IMR-90 (cell line): ENCODE results near the gene PTPN13. TPM values are rescaled to one million over a fixed set of nuclear protein-coding genes. Genes with fewer than 3 reads are reported as not detected.

Source experiments
- ATAC-seq: fragments of 200-7000 bp; cut with Tn5 transposase; 2 replicates; pipeline ENCODE4 v1.9.1; 2020; ENCODE audit warnings: low read depth, mild to moderate bottlenecking, moderate library complexity
- BruUV-seq: library from RNA; stranded (reverse); fragments of 400-500 nt; replicated peaks from 2 replicates; lab custom pipeline; 2021; lab: Mats Ljungman, UMichigan
- CTCF ChIA-PET: fragments of 300-600 bp; formaldehyde crosslinking; extraction: SDS; loops from one replicate; lab custom pipeline; 2021; ENCODE audit warnings: antibody characterized with exemption; lab: Yijun Ruan, JAX
- POLR2A ChIA-PET: fragments of 300-600 bp; sonication (Branson Sonifier 250); formaldehyde crosslinking; loops from one replicate; lab custom pipeline; 2022; ENCODE audit warnings: antibody characterized with exemption; ENCODE audit not compliant: unreplicated experiment; lab: Charles Lee
- DNase-seq: peaks from one replicate; pipeline ENCODE4 v3.0.0; 2013
- H2AFZ ChIP-seq: replicated peaks from 2 replicates; pipeline ENCODE3; 2013; ENCODE audit warnings: low read length, mild to moderate bottlenecking; ENCODE audit not compliant: poor library complexity
- H2AK5ac ChIP-seq: 2 replicates; pipeline ENCODE4 v1.6.1; 2013; ENCODE audit warnings: low read depth, low read length, inconsistent platforms
- H2AK9ac ChIP-seq: replicated peaks from 2 replicates; pipeline ENCODE3; 2013; ENCODE audit warnings: mild to moderate bottlenecking, low read depth, low read length, moderate library complexity; ENCODE audit not compliant: poor library complexity
- H2BK120ac ChIP-seq: 2 replicates; pipeline ENCODE4 v1.6.1; 2013; ENCODE audit warnings: low read depth, low read length, inconsistent platforms
- H2BK15ac ChIP-seq: 3 replicates; pipeline ENCODE4 v1.6.1; 2013; ENCODE audit warnings: low read depth, low read length, inconsistent platforms
- H2BK20ac ChIP-seq: 2 replicates; pipeline ENCODE4 v1.6.1; 2013; ENCODE audit warnings: low read depth, mild to moderate bottlenecking, inconsistent platforms, low read length, moderate library complexity
- H2BK5ac ChIP-seq: 2 replicates; pipeline ENCODE4 v1.6.1; 2013; ENCODE audit warnings: mild to moderate bottlenecking, low read depth, low read length, inconsistent platforms; ENCODE audit not compliant: poor library complexity, severe bottlenecking
- H3K14ac ChIP-seq: replicated peaks from 2 replicates; pipeline ENCODE4 v1.6.1; 2013; ENCODE audit warnings: low read depth, low read length, inconsistent platforms
- H3K18ac ChIP-seq: 2 replicates; pipeline ENCODE4 v1.6.1; 2013; ENCODE audit warnings: low read depth, low read length, control low read depth
- H3K23ac ChIP-seq: 2 replicates; pipeline ENCODE4 v1.6.1; 2013; ENCODE audit warnings: low read depth, low read length, inconsistent platforms
- H3K27ac ChIP-seq: 2 replicates; pipeline ENCODE4 v1.5.1; 2013; ENCODE audit warnings: mild to moderate bottlenecking, control low read depth, low read length; ENCODE audit not compliant: insufficient read depth
- H3K27me3 ChIP-seq: 2 replicates; pipeline ENCODE4 v1.6.1; 2013; ENCODE audit warnings: low read length; ENCODE audit not compliant: control insufficient read depth, insufficient read depth
- H3K36me3 ChIP-seq: 2 replicates; pipeline ENCODE4 v1.6.1; 2013; ENCODE audit warnings: low read length, mixed read lengths; ENCODE audit not compliant: control insufficient read depth, insufficient read depth
- H3K4ac ChIP-seq: 2 replicates; pipeline ENCODE4 v1.6.1; 2013; ENCODE audit warnings: low read depth, low read length, inconsistent platforms
- H3K4me1 ChIP-seq: 2 replicates; pipeline ENCODE4 v1.6.1; 2013; ENCODE audit warnings: low read length, mixed read lengths; ENCODE audit not compliant: control insufficient read depth, insufficient read depth
- H3K4me2 ChIP-seq: 2 replicates; pipeline ENCODE4 v1.6.1; 2013; ENCODE audit warnings: low read depth, mild to moderate bottlenecking, control low read depth, low read length, moderate library complexity
- H3K4me3 ChIP-seq: 2 replicates; pipeline ENCODE4 v1.5.1; 2013; ENCODE audit warnings: low read depth, mild to moderate bottlenecking, control low read depth, low read length, moderate library complexity; ENCODE audit not compliant: insufficient read depth
- H3K56ac ChIP-seq: 2 replicates; pipeline ENCODE4 v1.6.1; 2013; ENCODE audit warnings: low read length, inconsistent platforms; ENCODE audit not compliant: insufficient read depth; ENCODE audit errors: extremely low read depth
- H3K79me1 ChIP-seq, 2 experiments: 2 replicates each; pipeline ENCODE4 v1.6.1; 2013; ENCODE audit warnings: low read length in 2 of 2, inconsistent platforms in 1 of 2, low read depth in 1 of 2
- H3K9ac ChIP-seq: 2 replicates; pipeline ENCODE4 v1.6.1; 2013; ENCODE audit warnings: low read depth, low read length, control low read depth
- H3K9me1 ChIP-seq: 2 replicates; pipeline ENCODE4 v1.6.1; 2013; ENCODE audit warnings: low read length, inconsistent platforms; ENCODE audit not compliant: insufficient read depth
- H3K9me3 ChIP-seq: 2 replicates; pipeline ENCODE4 v1.6.1; 2013; ENCODE audit warnings: low read length; ENCODE audit not compliant: control insufficient read depth, insufficient read depth
- H4K20me1 ChIP-seq: 2 replicates; pipeline ENCODE4 v1.6.1; 2013; ENCODE audit warnings: low read length, inconsistent platforms; ENCODE audit not compliant: insufficient read depth
- H4K5ac ChIP-seq: 2 replicates; pipeline ENCODE4 v1.6.1; 2013; ENCODE audit warnings: mild to moderate bottlenecking, low read depth, low read length, control low read depth
- H4K8ac ChIP-seq, 2 experiments: 2 replicates each; pipeline ENCODE4 v1.6.1; 2013; ENCODE audit warnings: low read depth in 2 of 2, low read length in 2 of 2, control low read depth in 1 of 2, inconsistent platforms in 1 of 2
- H4K91ac ChIP-seq: 2 replicates; pipeline ENCODE4 v1.6.1; 2013; ENCODE audit warnings: low read depth, low read length, inconsistent platforms; ENCODE audit not compliant: insufficient read depth
- CEBPB ChIP-seq: IDR thresholded peaks from 2 replicates; pipeline ENCODE4 v1.6.1; 2012; ENCODE audit warnings: low read depth, low read length, improper control_type of control experiment
- ELK1 ChIP-seq: fragments of 150-350 bp; IDR thresholded peaks from 2 replicates; pipeline ENCODE4 v1.6.1; 2016; ENCODE audit warnings: low read depth, mild to moderate bottlenecking, low read length, moderate library complexity, borderline replicate concordance
- FOS ChIP-seq: fragments of 150-350 bp; IDR thresholded peaks from 2 replicates; pipeline ENCODE4 v1.6.1; 2016; ENCODE audit warnings: low read depth, low read length
- MAZ ChIP-seq: IDR thresholded peaks from 2 replicates; pipeline ENCODE4 v1.6.1; 2012; ENCODE audit warnings: low read depth, mild to moderate bottlenecking, low read length, improper control_type of control experiment, moderate library complexity, borderline replicate concordance
- MXI1 ChIP-seq: IDR thresholded peaks from 2 replicates; pipeline ENCODE4 v1.6.1; 2012; ENCODE audit warnings: low read depth, mild to moderate bottlenecking, low read length, moderate library complexity, borderline replicate concordance
- NFE2L2 ChIP-seq: fragments of 150-350 bp; IDR thresholded peaks from 2 replicates; pipeline ENCODE4 v1.6.1; 2016; ENCODE audit warnings: low read depth, mild to moderate bottlenecking, low read length
- RAD21 ChIP-seq: IDR thresholded peaks from 2 replicates; pipeline ENCODE4 v1.6.1; 2012; ENCODE audit warnings: low read length, improper control_type of control experiment
- RCOR1 ChIP-seq: IDR thresholded peaks from 2 replicates; pipeline ENCODE4 v1.6.1; 2012; ENCODE audit warnings: mild to moderate bottlenecking, low read length, improper control_type of control experiment; ENCODE audit not compliant: insufficient replicate concordance
- RFX5 ChIP-seq: IDR thresholded peaks from 2 replicates; pipeline ENCODE4 v1.8.0; 2012; ENCODE audit warnings: low read depth, mild to moderate bottlenecking, low read length, moderate library complexity
- USF2 ChIP-seq: fragments of 150-350 bp; IDR thresholded peaks from 2 replicates; pipeline ENCODE4 v1.6.1; 2017; ENCODE audit warnings: mild to moderate bottlenecking, antibody characterized with exemption, low read length, low read depth
- WGBS, 2 experiments: methylation state at CpG; one replicate each; pipeline versions ENCODE4 v1.1.5 to v1.1.7; 2013; ENCODE audit warnings: missing lambda C conversion rate in 2 of 2; ENCODE audit not compliant: insufficient read length in 1 of 2; ENCODE audit errors: extremely low coverage in 2 of 2; 5-methylcytosine and 5-hydroxymethylcytosine counted together
- dilution Hi-C: fragments of 300-500 bp; cut with HindIII; formaldehyde crosslinking; loops from one replicate; pipeline ENCODE4 v1.14.3; 2018; ENCODE audit warnings: low sequenced_read_pairs; ENCODE audit not compliant: unreplicated experiment
- in situ Hi-C: fragments of 300-500 bp; cut with MboI; formaldehyde crosslinking; loops from 3 replicates; pipeline ENCODE4 v1.14.3; 2019; ENCODE audit warnings: low sequenced_read_pairs, inconsistent platforms, mixed read lengths
- intact Hi-C: fragments of 100-400 bp; cut with micrococcal nuclease; formaldehyde crosslinking; loops from 2 replicates; pipeline ENCODE4 v1.10.0; 2022
- polyA plus RNA-seq, 3 experiments: library from polyadenylated mRNA; depleted of rRNA; stranded (reverse); fragments of >200 nt; gene quantifications; 2 replicates each; pipeline ENCODE4 v1.2.3, GENCODE V29; 2012; ENCODE audit warnings: low replicate concordance in 1 of 3
- total RNA-seq: library from RNA; depleted of rRNA; stranded (reverse); fragments of >200 nt; gene quantifications from 2 replicates; pipeline ENCODE4 v1.2.3, GENCODE V29; 2012

PTPN13 gene
- total and polyA plus RNA-seq, 2 of the 4 experiments (the other 2 are of a cell fraction): 7.7 to 29.0 TPM

GRCh38 chr4:86670298-86670697, 76.2 kb downstream of the PTPN13 start:
- Histone ChIP-seq H3K4me2 (no peak overlapping the region), H2AK9ac (no peak overlapping the region), H2BK120ac (no peak overlapping the region), H3K56ac (no peak overlapping the region), H3K4me3 (no peak overlapping the region), H3K27ac (no peak overlapping the region), H3K9me3 (no peaks in the 10 kb centered on the region), H4K91ac (no peak overlapping the region), H2BK15ac (no peak overlapping the region), H3K18ac (no peak overlapping the region), H2BK20ac (no peak overlapping the region), H3K4ac (no peak overlapping the region), H2AFZ (no peak overlapping the region), H3K14ac (no peak overlapping the region), H4K5ac (no peak overlapping the region), H3K36me3 (0 out of 2 replicates have a peak, but pooled peaks cover 1% of the 10 kb centered on the region), H3K23ac (no peak overlapping the region), H2AK5ac (no peak overlapping the region), H3K9ac (no peak overlapping the region), H4K8ac (no peak overlapping the region), H3K27me3 (no peaks in the 10 kb centered on the region), H3K9me1 (no peaks in the 10 kb centered on the region), H2BK5ac (no peak overlapping the region), H3K4me1 (no peaks in the 10 kb centered on the region), H3K79me1 (peaks cover 9 to 12% of the 10 kb centered on the region in 2 experiments; a peak in 2 of 4 replicates), H4K20me1 (peaks cover 3% of the 10 kb centered on the region; the same call in 1 of the 2 replicates)
- CTCF ChIA-PET: no interaction called here
- TF ChIP-seq MAZ: no peak
- no peak for TF ChIP-seq RAD21
- no peak for TF ChIP-seq NFE2L2
- no peak for TF ChIP-seq RFX5
- no peak for TF ChIP-seq RCOR1
- TF ChIP-seq ELK1: no peak
- TF ChIP-seq CEBPB: no peak
- TF ChIP-seq MXI1: no peak
- no peak for TF ChIP-seq USF2
- no peak for TF ChIP-seq FOS
- POLR2A ChIA-PET: no interaction called here
- ATAC-seq (no peak), DNase-seq (no peak)
- in situ Hi-C loops: no loop called here
- no TSS peak for BruUV-seq
- intact Hi-C loops: no loop called here
- no CpG with 5 or more reads among the region's 1 CpG for WGBS, 2 experiments
- dilution Hi-C loops: no loop called here
